G401.6 (cell line): ENCODE results near the gene RSPO4.
"Not testable (repeated sequence)": the region's sequence is repeated elsewhere in the genome, so short reads cannot be mapped to it uniquely, and the experiment has no call there.

Source experiments
- FAIRE-seq: peaks from 2 replicates; lab custom pipeline; 2012; peaks lifted over from hg19 to GRCh38; lab: Jason Lieb, UNC

RSPO4 gene

GRCh38 chr20:1003920-1004697 lies 2.0 kb upstream of the RSPO4 start:
- FAIRE-seq = no peak

- no peak for FAIRE-seq
Measured at GRCh38 chr20:1002682-1003561, 811 bp upstream of the RSPO4 start.

- FAIRE-seq = no peak
Measured at GRCh38 chr20:1001116-1001515, 995 bp downstream of the RSPO4 start.

DNA sequence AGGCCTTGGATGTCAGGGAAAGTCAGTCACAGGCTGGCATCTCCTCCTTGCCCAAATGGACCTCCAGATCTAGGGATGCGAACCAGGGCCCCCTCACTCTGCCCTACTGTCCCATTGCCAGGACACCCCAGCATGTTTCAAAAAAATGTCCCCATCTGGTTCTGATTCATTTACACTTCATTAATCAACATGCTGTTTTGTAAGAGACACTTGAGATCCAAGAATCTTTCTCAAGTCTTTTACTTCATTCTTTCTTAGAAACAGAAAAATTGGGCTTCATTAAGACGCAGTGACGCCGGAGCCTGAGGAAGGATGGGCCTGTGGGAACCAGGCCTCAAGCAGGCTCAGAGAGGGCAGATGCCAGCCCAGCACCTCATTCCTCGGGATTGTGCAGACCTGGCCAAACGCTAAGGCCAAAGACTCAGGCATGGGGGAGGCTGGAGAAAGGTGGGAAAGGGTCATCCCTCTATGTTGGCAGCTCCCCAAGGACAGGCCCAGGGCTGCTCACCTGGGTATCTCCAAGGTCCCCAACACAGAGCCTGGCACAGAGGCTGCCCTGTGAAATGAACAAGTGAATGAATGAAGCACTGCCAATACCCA lies 3.8 kb downstream of the RSPO4 start:
- FAIRE-seq = no peak

- no peak for FAIRE-seq
Measured at GRCh38 chr20:997486-997885, 4.6 kb downstream of the RSPO4 start.

DNA sequence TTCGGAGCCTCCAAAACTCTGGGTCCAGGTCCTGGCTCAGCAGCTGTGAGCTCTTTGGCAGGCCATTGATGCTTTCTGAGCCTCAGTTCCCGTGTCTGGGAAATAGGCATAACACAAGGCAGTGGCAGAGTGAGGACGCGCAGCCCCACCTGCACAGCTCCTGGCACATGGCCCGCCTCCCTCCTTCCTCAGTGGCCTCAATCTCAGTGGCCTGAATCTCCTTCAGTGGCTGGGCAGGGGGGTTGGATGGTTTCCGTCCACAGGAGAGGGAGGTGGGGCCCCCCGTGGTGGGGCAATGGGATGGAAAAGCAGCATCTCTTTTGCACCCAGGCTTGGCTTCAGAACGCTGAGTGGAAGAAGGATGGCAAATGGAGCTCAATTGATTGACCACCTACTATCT lies 5.1 kb downstream of the RSPO4 start:
- FAIRE-seq = no peak

DNA sequence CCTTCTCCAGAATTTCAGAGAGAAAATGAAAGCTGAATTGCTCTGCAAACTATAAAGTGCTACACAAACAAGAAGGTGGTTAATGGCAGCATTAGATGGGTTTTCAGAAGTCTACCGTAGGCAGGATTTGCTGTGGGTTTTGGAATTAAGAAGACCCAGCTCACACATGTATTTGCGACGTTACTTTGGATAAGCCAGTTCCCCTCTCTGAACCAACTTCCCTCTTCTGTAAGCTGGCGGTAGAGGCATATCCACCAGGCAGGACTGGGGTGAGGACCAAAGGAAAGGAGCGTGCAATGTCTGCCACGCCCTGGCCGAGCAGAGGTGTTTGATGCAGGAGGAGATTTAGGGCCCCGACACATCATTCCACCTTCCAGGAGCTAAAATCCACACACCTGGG lies 6.9 kb downstream of the RSPO4 start:
- no peak for FAIRE-seq

GRCh38 chr20:992801-993535 lies 9.1 kb downstream of the RSPO4 start:
- no peak for FAIRE-seq

- no peak for FAIRE-seq
Measured at GRCh38 chr20:991850-992249, 10.3 kb downstream of the RSPO4 start.

DNA sequence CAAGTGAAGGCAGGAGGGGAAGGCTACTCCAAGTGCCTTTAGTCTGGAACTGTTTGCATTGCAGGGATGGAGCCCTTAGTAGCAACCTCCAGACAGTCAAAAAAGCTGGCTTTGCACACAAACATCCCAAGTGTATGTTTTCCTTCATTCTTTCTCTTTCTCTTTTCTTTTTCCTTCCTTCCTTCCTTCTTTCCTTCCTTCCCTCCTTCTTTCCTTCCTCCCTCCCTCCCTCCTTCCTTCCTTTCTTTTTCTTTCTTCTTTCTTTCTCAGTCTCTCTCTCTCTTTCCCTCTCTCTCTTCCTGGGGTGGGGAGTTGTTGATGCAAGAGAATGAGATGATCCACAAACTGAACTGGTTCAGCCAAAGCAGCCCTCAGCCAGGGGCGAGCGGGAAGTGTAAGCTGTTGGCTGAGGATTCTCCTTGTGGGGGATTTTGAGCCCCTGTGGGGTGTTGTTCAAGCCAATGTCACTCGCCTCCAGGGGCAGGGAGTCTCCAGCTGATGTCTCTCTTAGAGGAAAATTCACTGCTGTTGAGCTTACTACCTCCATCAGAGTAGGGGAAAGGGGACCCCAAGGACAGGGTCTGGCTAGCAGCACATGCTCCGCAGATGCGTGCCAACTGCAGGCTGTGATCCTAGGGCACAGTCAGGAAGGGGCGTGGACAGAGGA lies 11.7 kb downstream of the RSPO4 start:
- FAIRE-seq = no peak

GRCh38 chr20:988272-988671 lies 13.8 kb downstream of the RSPO4 start:
- FAIRE-seq = no peak

GRCh38 chr20:987677-988076 lies 14.4 kb downstream of the RSPO4 start:
- FAIRE-seq = no peak

- no peak for FAIRE-seq
Measured at GRCh38 chr20:986733-987355, 15.3 kb downstream of the RSPO4 start.

DNA sequence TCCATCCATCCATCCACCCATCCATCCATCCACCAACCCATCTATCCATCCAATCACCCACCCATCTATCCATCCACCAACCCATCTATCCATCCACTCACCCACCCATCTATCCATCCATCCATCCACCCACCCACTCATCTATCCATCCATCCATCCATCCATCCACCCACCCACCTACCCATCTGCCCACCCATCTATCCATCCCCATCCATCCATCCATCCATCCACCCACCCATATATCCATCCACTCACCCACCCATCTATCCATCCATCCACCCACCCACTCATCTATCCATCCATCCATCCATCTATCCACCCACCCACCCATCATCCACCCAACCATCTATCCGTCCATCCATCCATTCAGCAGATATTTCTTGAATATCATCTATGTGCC lies 17.1 kb downstream of the RSPO4 start:
- FAIRE-seq = not testable (repeated sequence)

DNA sequence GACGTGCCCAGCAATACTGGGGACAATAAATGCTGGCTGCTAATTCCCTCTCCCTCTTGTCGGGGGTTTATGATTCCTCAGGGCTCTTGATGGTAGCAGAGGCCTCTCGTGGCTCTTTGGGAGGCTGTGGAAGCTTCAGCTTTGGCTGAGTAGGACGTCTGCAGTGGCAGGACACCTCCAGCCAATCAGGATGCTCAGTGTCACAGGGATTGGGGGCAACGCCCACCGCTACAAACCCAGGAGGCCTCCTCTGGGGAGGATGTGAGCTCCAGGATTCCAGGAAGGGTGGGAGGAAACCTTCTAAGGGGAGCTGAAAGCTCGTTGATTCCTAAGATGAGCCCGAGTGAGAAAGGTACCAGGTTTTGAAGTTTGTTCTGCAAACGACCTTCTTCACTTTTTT lies 19.4 kb downstream of the RSPO4 start:
- no peak for FAIRE-seq

- no peak for FAIRE-seq
Measured at GRCh38 chr20:977021-977420, 25.1 kb downstream of the RSPO4 start.

- no peak for FAIRE-seq
Measured at GRCh38 chr20:976033-976432, 26.1 kb downstream of the RSPO4 start.

- FAIRE-seq = no peak
Measured at GRCh38 chr20:973785-974194, 28.3 kb downstream of the RSPO4 start.

DNA sequence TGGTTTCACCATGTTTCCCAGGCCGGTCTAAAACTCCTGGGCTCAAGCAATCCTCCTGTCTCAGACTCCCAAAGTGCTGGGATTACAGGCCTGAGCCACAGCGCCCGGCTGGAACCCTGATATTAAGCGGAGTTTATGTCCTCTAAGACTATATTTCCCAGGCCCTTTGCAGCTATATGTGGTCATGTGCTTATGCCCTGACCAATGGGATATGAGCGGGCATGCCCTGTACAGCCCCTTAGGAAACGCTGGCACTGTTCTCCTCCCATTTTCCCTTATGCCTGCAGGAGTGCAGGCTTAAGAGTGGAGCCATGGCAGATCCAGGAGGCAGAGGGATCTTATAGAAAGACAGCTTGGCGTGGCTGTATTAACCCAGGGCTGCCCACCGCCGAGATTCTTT lies 29.9 kb downstream of the RSPO4 start:
- FAIRE-seq = no peak

- no peak for FAIRE-seq
Measured at GRCh38 chr20:971346-971745, 30.8 kb downstream of the RSPO4 start.

GRCh38 chr20:969868-970267 lies 32.2 kb downstream of the RSPO4 start:
- FAIRE-seq = no peak
